HepG2 (cell line): Measurements from ENCODE around the gene MED1. TPM values are rescaled to one million over a fixed set of nuclear protein-coding genes. Genes with fewer than 3 reads are reported as not detected.

Source experiments
- CERS6 ChIP-seq: sonication (generic); formaldehyde crosslinking; IDR thresholded peaks from 2 replicates; pipeline ENCODE4 v1.5.0; 2020; ENCODE audit warnings: missing genetic modification reagents
- ETS1 ChIP-seq: sonication (generic); formaldehyde crosslinking; IDR thresholded peaks from 2 replicates; pipeline ENCODE4 v1.4.0; 2020; ENCODE audit warnings: missing genetic modification reagents
- HNF4G ChIP-seq, 2 experiments: sonication (generic) in 1 of 2; formaldehyde crosslinking in 1 of 2; IDR thresholded peaks; 2 replicates each; pipeline versions ENCODE4 v1.4.0 to v1.6.1; 2011 to 2020; ENCODE audit warnings: borderline replicate concordance in 2 of 2, low read depth in 2 of 2, mild to moderate bottlenecking in 2 of 2, low read length in 1 of 2, missing genetic modification reagents in 1 of 2, moderate library complexity in 1 of 2
- KDM1A ChIP-seq: IDR thresholded peaks from 2 replicates; pipeline ENCODE4 v1.6.1; 2016; ENCODE audit warnings: missing compliant biosample characterization
- MEF2D ChIP-seq: sonication (generic); formaldehyde crosslinking; IDR thresholded peaks from 2 replicates; pipeline ENCODE4 v1.5.1; 2020; ENCODE audit warnings: mild to moderate bottlenecking, missing genetic modification reagents
- SMARCC2 ChIP-seq: fragments of 450-650 bp; IDR thresholded peaks from 2 replicates; pipeline ENCODE4 v1.6.1; 2017; ENCODE audit warnings: antibody characterized with exemption, mild to moderate bottlenecking
- SP140L ChIP-seq: sonication (generic); formaldehyde crosslinking; IDR thresholded peaks from 2 replicates; pipeline ENCODE4 v1.4.0; 2020; ENCODE audit warnings: missing genetic modification reagents, borderline replicate concordance
- U2AF2 ChIP-seq: fragments of 200-400 bp; formaldehyde crosslinking; IDR thresholded peaks from 2 replicates; pipeline ENCODE4 v1.6.1; 2017; ENCODE audit warnings: low read depth, mild to moderate bottlenecking, low read length
- UBTF ChIP-seq: sonication (generic); formaldehyde crosslinking; IDR thresholded peaks from 2 replicates; pipeline ENCODE4 v1.4.0; 2020; ENCODE audit warnings: mild to moderate bottlenecking, missing genetic modification reagents
- ZBTB26 ChIP-seq: IDR thresholded peaks from 2 replicates; pipeline ENCODE4 v1.6.1; 2016; ENCODE audit warnings: missing compliant biosample characterization, missing genetic modification reagents, borderline replicate concordance
- ZBTB43 ChIP-seq: sonication (generic); formaldehyde crosslinking; conservative IDR thresholded peaks from 2 replicates; pipeline ENCODE4 v1.4.0; 2020; ENCODE audit warnings: missing genetic modification reagents
- ZBTB46 ChIP-seq: sonication (generic); formaldehyde crosslinking; IDR thresholded peaks from 2 replicates; pipeline ENCODE4 v1.4.0; 2020; ENCODE audit warnings: mild to moderate bottlenecking, missing genetic modification reagents, borderline replicate concordance
- ZNF124 ChIP-seq: sonication (generic); formaldehyde crosslinking; IDR thresholded peaks from 2 replicates; pipeline ENCODE4 v1.4.0; 2020; ENCODE audit warnings: missing genetic modification reagents
- ZNF232 ChIP-seq: sonication (generic); formaldehyde crosslinking; IDR thresholded peaks from 2 replicates; pipeline ENCODE4 v1.4.0; 2020; ENCODE audit warnings: missing genetic modification reagents, borderline replicate concordance
- ZNF282 ChIP-seq: fragments of 450-650 bp; IDR thresholded peaks from 2 replicates; pipeline ENCODE4 v1.6.1; 2018; ENCODE audit not compliant: partially characterized antibody
- ZNF605 ChIP-seq: sonication (generic); formaldehyde crosslinking; IDR thresholded peaks from 2 replicates; pipeline ENCODE4 v1.8.0; 2022; ENCODE audit warnings: mild to moderate bottlenecking, missing genetic modification reagents
- ZNF782 ChIP-seq: sonication (generic); formaldehyde crosslinking; IDR thresholded peaks from 2 replicates; pipeline ENCODE4 v1.4.0; 2020; ENCODE audit warnings: missing genetic modification reagents, mild to moderate bottlenecking, borderline replicate concordance
- ZNF784 ChIP-seq: sonication (generic); formaldehyde crosslinking; IDR thresholded peaks from 2 replicates; pipeline ENCODE4 v1.5.1; 2020; ENCODE audit warnings: missing genetic modification reagents, mild to moderate bottlenecking, borderline replicate concordance
- polyA plus RNA-seq, 8 experiments: library from polyadenylated mRNA; depleted of rRNA in 3 of 8; stranded (reverse) in 7 of 8; unstranded in 1 of 8; fragments of >200 nt; fragmentation: Illumina TruSeq in 4 of 8; extraction: Trizol in 4 of 8; gene quantifications; 2 replicates each; pipeline versions ENCODE4 v1.2.1 to v1.2.3, GENCODE V29; 2011 to 2016; ENCODE audit warnings: low read depth in 4 of 8, missing spikeins in 1 of 8, mixed read lengths in 1 of 8; ENCODE audit not compliant: insufficient read depth in 1 of 8
- total RNA-seq, 5 experiments: library from RNA; depleted of rRNA; stranded (reverse); fragments of >200 nt; fragmentation: Illumina TruSeq; extraction: Trizol; gene quantifications; 2 replicates each; pipeline ENCODE4 v1.2.3, GENCODE V29; 2016; ENCODE audit warnings: low read depth in 1 of 5

MED1 gene
- total and polyA plus RNA-seq, 2 of the 13 experiments (the other 11 are each of a cell fraction or from before 2014, with no cell fraction given) = 37.5 to 40.1 TPM

- TF ChIP-seq SMARCC2 (no peak), ZNF124 (CRISPR knock-in tag) (no peak; the same call in 1 of the 2 replicates), ETS1 (CRISPR knock-in tag) (no peak), MEF2D (CRISPR knock-in tag) (0 out of 2 replicates have a peak, but pooled peaks have one; percentile 24), ZNF282 (no peak), ZBTB46 (CRISPR knock-in tag) (no peak), ZBTB26 (peak; percentile 22; the same call in 1 of the 2 replicates), ZNF784 (peak; percentile 80; the same call in 1 of the 2 replicates), U2AF2 (no peak), ZNF232 (CRISPR knock-in tag) (no peak), CERS6 (CRISPR knock-in tag) (no peak), ZNF605 (CRISPR knock-in tag) (peak; percentile 82), HNF4G (IDR thresholded peaks at IDR 0.05; ENCODE audit: borderline replicate concordance, low read depth, low read length) (no peak; the same call in 1 of the 2 replicates), HNF4G (CRISPR knock-in tag; IDR thresholded peaks at IDR 0.05; ENCODE audit: borderline replicate concordance, low read depth) (peak; percentile 46; the same call in 1 of the 2 replicates), ZBTB43 (peak; percentile 47; the same call in 1 of the 2 replicates), UBTF (CRISPR knock-in tag) (peak; percentile 65), ZNF782 (CRISPR knock-in tag) (no peak; the same call in 1 of the 2 replicates), SP140L (no peak), KDM1A (CRISPR knock-in tag) (no peak)
These were observed at the start of gene MED1 (continued) for GRCh38 chr17:39450847-39451581.
